ENCODE data around the gene SLC25A21.

- TF ChIP-seq BACH2 (CRISPR knock-in tag; IDR thresholded peaks at IDR 0.05; ENCODE audit: borderline replicate concordance) (no peak), ZNF565 (CRISPR knock-in tag; conservative IDR thresholded peaks at IDR 0.05; ENCODE audit: low read depth) (no peak), PATZ1 (CRISPR knock-in tag; IDR thresholded peaks at IDR 0.05; ENCODE audit: borderline replicate concordance) (no peak)
Observed at GRCh38 chr14:36857842-36858445, 314.5 kb downstream of the SLC25A21 start.
